OCI-LY7 (cell line): Measurements from ENCODE around the gene LYZL2. TPM values are rescaled to one million over a fixed set of nuclear protein-coding genes. Genes with fewer than 3 reads are reported as not detected.
A peak's percentile ranks its signal among the peaks of the same experiment; 100 is the strongest.
"Not testable (repeated sequence)": the region's sequence is repeated elsewhere in the genome, so short reads cannot be mapped to it uniquely, and the experiment has no call there.

Source experiments
- BruUV-seq: library from RNA; stranded (reverse); fragments of 400-500 nt; replicated peaks from 2 replicates; lab custom pipeline; 2021; lab: Mats Ljungman, UMichigan
- CTCF ChIA-PET: fragments of 300-600 bp; sonication (Branson Sonifier 250); formaldehyde crosslinking; loops from one replicate; lab custom pipeline; 2022; ENCODE audit warnings: antibody characterized with exemption; ENCODE audit not compliant: unreplicated experiment; lab: Charles Lee
- POLR2A ChIA-PET: fragments of 300-600 bp; sonication (Branson Sonifier 250); formaldehyde crosslinking; loops from one replicate; lab custom pipeline; 2022; ENCODE audit warnings: antibody characterized with exemption; lab: Charles Lee
- DNase-seq: peaks from one replicate; pipeline ENCODE4 v3.0.0-alpha.2; 2015; ENCODE audit warnings: low spot score
- H2AFZ ChIP-seq: fragments of 200-600 bp; sonication (generic), shearing (Covaris generic); 2 replicates; pipeline ENCODE4 v1.6.1; 2014; ENCODE audit warnings: mild to moderate bottlenecking, antibody characterized with exemption, low read length, moderate library complexity
- H3K27ac ChIP-seq: fragments of 200-600 bp; sonication (generic); 2 replicates; pipeline ENCODE4 v1.5.1; 2014; ENCODE audit warnings: mixed run types, low read depth, mild to moderate bottlenecking, moderate library complexity, low read length, inconsistent platforms; ENCODE audit not compliant: poor library complexity, severe bottlenecking
- H3K36me3 ChIP-seq: fragments of 200-600 bp; sonication (generic); 2 replicates; pipeline ENCODE4 v1.6.1; 2014; ENCODE audit warnings: mild to moderate bottlenecking, antibody characterized with exemption, low read length, moderate library complexity, mixed read lengths; ENCODE audit not compliant: insufficient read depth
- H3K4me1 ChIP-seq: fragments of 200-600 bp; sonication (generic); 2 replicates; pipeline ENCODE4 v1.5.1; 2014; ENCODE audit warnings: mild to moderate bottlenecking, low read length; ENCODE audit not compliant: insufficient read depth, poor library complexity, severe bottlenecking
- H3K4me2 ChIP-seq: fragments of 200-600 bp; sonication (generic); 2 replicates; pipeline ENCODE4 v1.6.1; 2014; ENCODE audit warnings: mild to moderate bottlenecking, low read length
- H3K4me3 ChIP-seq: fragments of 200-600 bp; sonication (generic); 2 replicates; pipeline ENCODE4 v1.5.1; 2014; ENCODE audit warnings: mild to moderate bottlenecking, low read depth, low read length; ENCODE audit not compliant: poor library complexity, severe bottlenecking
- H3K79me2 ChIP-seq: fragments of 200-600 bp; sonication (generic); 2 replicates; pipeline ENCODE4 v1.6.1; 2016; ENCODE audit warnings: low read depth, mild to moderate bottlenecking, low read length, moderate library complexity, mixed read lengths; ENCODE audit not compliant: insufficient read depth
- H3K9me2 ChIP-seq: fragments of 200-600 bp; sonication (generic); 2 replicates; pipeline ENCODE4 v1.6.1; 2016; ENCODE audit warnings: mild to moderate bottlenecking, low read length, mixed read lengths; ENCODE audit not compliant: insufficient read depth
- H3K9me3 ChIP-seq: fragments of 200-600 bp; sonication (generic); 2 replicates; pipeline ENCODE4 v1.6.1; 2014; ENCODE audit warnings: mild to moderate bottlenecking, mixed run types, low read length, mixed read lengths
- H4K20me1 ChIP-seq: fragments of 200-600 bp; sonication (generic); 2 replicates; pipeline ENCODE4 v1.6.1; 2014; ENCODE audit warnings: mild to moderate bottlenecking, antibody characterized with exemption, low read length, moderate library complexity, mixed read lengths; ENCODE audit not compliant: insufficient read depth
- EZH2phosphoT487 ChIP-seq: fragments of 200-600 bp; sonication (generic); IDR thresholded peaks from 2 replicates; pipeline ENCODE4 v1.6.1; 2018; ENCODE audit warnings: low read depth, borderline replicate concordance, mild to moderate bottlenecking, mixed run types, antibody characterized with exemption, low read length, moderate library complexity, mixed read lengths
- intact Hi-C: fragments of 100-400 bp; cut with micrococcal nuclease; formaldehyde crosslinking; loops from one replicate; pipeline ENCODE4 v1.10.0; 2022; ENCODE audit not compliant: unreplicated experiment
- total RNA-seq, 2 experiments: library from RNA; depleted of rRNA in 1 of 2; stranded (reverse); fragments of >200 nt in 1 of 2; shearing (Covaris generic) in 1 of 2; gene quantifications; 2 replicates each; pipeline ENCODE4 v1.2.3, GENCODE V29; 2014 to 2022
- TF ChIP-seq, protein P1 (sequence below): fragments of 200-600 bp; sonication (generic); conservative IDR thresholded peaks from 2 replicates; pipeline ENCODE4 v1.5.1; 2014; ENCODE audit warnings: mild to moderate bottlenecking, antibody characterized with exemption, low read length, moderate library complexity, mixed read lengths

Gene LYZL2
- total RNA-seq, 2 experiments from 2014 or later: not detected

DNA sequence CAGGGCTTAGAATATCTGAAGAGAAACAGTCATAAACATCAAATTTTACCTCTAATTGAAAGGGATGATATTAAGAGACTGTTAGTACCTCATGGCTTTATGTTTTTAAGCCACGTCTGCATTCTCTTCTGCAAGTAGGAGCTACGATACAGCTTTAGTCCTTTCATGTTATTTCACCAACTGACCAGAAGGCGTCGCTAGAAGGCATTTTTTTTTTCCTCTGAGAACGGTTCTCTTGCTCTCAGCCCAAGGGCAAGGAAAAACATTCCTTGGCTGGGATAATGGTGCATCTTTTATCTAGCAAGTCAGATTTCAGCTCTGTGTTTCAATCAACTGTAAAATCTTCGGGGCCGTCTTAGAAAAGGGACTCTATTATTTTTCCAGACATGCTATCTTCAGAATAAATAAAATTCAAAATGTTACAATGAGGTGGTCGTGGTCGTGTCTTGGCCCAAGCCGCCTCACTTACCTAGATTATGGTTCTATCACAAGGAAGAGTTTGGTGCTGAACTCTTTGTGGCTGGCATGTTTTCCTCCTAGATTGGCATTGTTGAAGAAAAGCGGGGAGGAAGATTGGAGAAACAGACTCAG is 41.6 kb upstream of the LYZL2 start:
- CTCF ChIA-PET: interaction anchor here (1.1 kb wide), 1 partner anchor 81 kb away, joined by 3 read pairs; no protein-coding TSS in a partner anchor
- H3K9me2 ChIP-seq: no peaks in the 10 kb centered on the region
- H4K20me1 ChIP-seq: no peaks in the 10 kb centered on the region
- no TSS peak for BruUV-seq
- peak overlapping the region; percentile 11; the same call in 1 of the 2 replicates for H2AFZ ChIP-seq
- H3K4me1 ChIP-seq: no peaks in the 10 kb centered on the region
- TF ChIP-seq EZH2phosphoT487: no peak
- TF ChIP-seq, protein P1, sequence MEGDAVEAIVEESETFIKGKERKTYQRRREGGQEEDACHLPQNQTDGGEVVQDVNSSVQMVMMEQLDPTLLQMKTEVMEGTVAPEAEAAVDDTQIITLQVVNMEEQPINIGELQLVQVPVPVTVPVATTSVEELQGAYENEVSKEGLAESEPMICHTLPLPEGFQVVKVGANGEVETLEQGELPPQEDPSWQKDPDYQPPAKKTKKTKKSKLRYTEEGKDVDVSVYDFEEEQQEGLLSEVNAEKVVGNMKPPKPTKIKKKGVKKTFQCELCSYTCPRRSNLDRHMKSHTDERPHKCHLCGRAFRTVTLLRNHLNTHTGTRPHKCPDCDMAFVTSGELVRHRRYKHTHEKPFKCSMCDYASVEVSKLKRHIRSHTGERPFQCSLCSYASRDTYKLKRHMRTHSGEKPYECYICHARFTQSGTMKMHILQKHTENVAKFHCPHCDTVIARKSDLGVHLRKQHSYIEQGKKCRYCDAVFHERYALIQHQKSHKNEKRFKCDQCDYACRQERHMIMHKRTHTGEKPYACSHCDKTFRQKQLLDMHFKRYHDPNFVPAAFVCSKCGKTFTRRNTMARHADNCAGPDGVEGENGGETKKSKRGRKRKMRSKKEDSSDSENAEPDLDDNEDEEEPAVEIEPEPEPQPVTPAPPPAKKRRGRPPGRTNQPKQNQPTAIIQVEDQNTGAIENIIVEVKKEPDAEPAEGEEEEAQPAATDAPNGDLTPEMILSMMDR: peak; percentile 87
- no peaks in the 10 kb centered on the region for H3K79me2 ChIP-seq
- no peaks in the 10 kb centered on the region for H3K36me3 ChIP-seq
- H3K4me2 ChIP-seq: peak overlapping the region; percentile 41
- intact Hi-C loops: loop anchor here (5.0 kb wide), 1 partner anchor 1159 kb away; no protein-coding TSS in a partner anchor
- DNase-seq: peak; percentile 66
- H3K4me3 ChIP-seq: no peak overlapping the region
- H3K27ac ChIP-seq: no peak overlapping the region
- no peaks in the 10 kb centered on the region for H3K9me3 ChIP-seq
- POLR2A ChIA-PET: interaction anchor here (1.0 to 1.2 kb wide), 3 partner anchors 10 to 32 kb away, joined by 4 to 5 read pairs (median 4); no protein-coding TSS in a partner anchor

GRCh38 chr10:30667982-30668381 is 38.4 kb upstream of the LYZL2 start:
- H4K20me1 ChIP-seq, H3K79me2 ChIP-seq, H3K9me2 ChIP-seq, H3K4me1 ChIP-seq, DNase-seq, H2AFZ ChIP-seq, H3K27ac ChIP-seq, CTCF ChIA-PET, H3K4me3 ChIP-seq, BruUV-seq, POLR2A ChIA-PET, H3K9me3 ChIP-seq, intact Hi-C loops, H3K36me3 ChIP-seq, H3K4me2 ChIP-seq: not testable (repeated sequence)

GRCh38 chr10:30663403-30663802 is 33.9 kb upstream of the LYZL2 start:
- CTCF ChIA-PET, H3K27ac ChIP-seq, BruUV-seq, H3K36me3 ChIP-seq, H3K79me2 ChIP-seq, H3K4me1 ChIP-seq, intact Hi-C loops, H3K9me3 ChIP-seq, H3K9me2 ChIP-seq, H4K20me1 ChIP-seq, H3K4me3 ChIP-seq, DNase-seq: not testable (repeated sequence)
- Histone ChIP-seq H3K4me2 (peak overlapping the region; percentile 50), H2AFZ (0 out of 2 replicates have a peak overlapping the region, but pooled peaks have one; percentile 11)
- POLR2A ChIA-PET: interaction anchor here (1.3 kb wide), 1 partner anchor 53 kb away, joined by 4 read pairs; no protein-coding TSS in a partner anchor
